ENCODE results near the gene ASTN1. TPM values are rescaled to one million over a fixed set of nuclear protein-coding genes. Genes with fewer than 3 reads are reported as not detected.

ASTN1 gene
- total and polyA plus RNA-seq, 9 of the 15 experiments (the other 6 are each of a cell fraction or from before 2014, with no cell fraction given): 0.05 to 0.22 (median 0.18) TPM

- TF ChIP-seq, protein P1, sequence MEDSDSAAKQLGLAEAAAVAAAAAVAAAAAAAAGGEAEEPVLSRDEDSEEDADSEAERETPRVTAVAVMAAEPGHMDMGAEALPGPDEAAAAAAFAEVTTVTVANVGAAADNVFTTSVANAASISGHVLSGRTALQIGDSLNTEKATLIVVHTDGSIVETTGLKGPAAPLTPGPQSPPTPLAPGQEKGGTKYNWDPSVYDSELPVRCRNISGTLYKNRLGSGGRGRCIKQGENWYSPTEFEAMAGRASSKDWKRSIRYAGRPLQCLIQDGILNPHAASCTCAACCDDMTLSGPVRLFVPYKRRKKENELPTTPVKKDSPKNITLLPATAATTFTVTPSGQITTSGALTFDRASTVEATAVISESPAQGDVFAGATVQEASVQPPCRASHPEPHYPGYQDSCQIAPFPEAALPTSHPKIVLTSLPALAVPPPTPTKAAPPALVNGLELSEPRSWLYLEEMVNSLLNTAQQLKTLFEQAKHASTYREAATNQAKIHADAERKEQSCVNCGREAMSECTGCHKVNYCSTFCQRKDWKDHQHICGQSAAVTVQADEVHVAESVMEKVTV (CRISPR knock-in tag; IDR thresholded peaks at IDR 0.05): no peak
- no peak for TF ChIP-seq EP300 (IDR thresholded peaks at IDR 0.05; ENCODE audit: low read length)
Measured at GRCh38 chr1:177010211-177010825, 154.2 kb downstream of the ASTN1 start (continued).

DNA sequence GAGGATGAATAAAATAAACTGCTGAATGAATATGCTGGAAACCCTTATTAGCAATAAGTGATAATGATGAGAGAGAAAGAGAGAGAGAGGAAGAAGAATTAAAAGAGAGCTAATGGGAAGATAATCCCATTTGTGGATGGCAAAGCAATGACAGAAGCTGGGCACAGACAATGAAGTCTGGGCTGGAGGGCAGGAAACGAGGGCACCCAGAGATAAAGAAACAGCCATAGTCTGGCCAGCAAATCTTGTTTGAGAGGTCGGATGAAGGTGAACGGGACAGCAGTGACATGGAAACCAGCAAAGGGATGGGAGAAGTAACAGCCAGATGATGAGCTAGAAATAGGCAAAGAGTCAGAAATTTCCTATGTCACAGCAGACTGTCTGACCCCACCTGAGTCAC is 155.9 kb downstream of the ASTN1 start:
- no peaks in the 10 kb centered on the region for H3K9me3 ChIP-seq (replicated peaks; ENCODE audit: control insufficient read depth, insufficient read depth, low read depth, low read length)
- intact Hi-C loops (cut with micrococcal nuclease) (no loop called here), in situ Hi-C loops (cut with MboI) (no loop called here)
- ATAC-seq (no peak), FAIRE-seq (no peak), DNase-seq (ENCODE audit: extremely low read depth in 1 of 4, low spot score in 3 of 4) (no peak)
- no peaks in the 10 kb centered on the region for H3K27me3 ChIP-seq (ENCODE audit: control insufficient read depth in 2 of 2, insufficient read depth in 2 of 2, low read length in 2 of 2)
- no peak overlapping the region for H3K27ac ChIP-seq (ENCODE audit: extremely low read depth, low read depth, low read length)
- ChIA-PET CTCF (ENCODE audit: low intra/inter-chr PET ratio) (no interaction called here), POLR2A (no interaction called here)
- H3K4me2 ChIP-seq (ENCODE audit: insufficient read depth, low read length): no peak overlapping the region
- H3K9ac ChIP-seq (ENCODE audit: insufficient read depth in 1 of 2, low read depth in 2 of 2, low read length in 2 of 2): no peak overlapping the region
- H3K36me3 ChIP-seq (ENCODE audit: control insufficient read depth, insufficient read depth, low read length): no peaks in the 10 kb centered on the region
- no peaks in the 10 kb centered on the region for H3K9me1 ChIP-seq (ENCODE audit: control insufficient read depth, insufficient read depth, low read length)
- no peaks in the 10 kb centered on the region for H4K20me1 ChIP-seq (replicated peaks; ENCODE audit: control insufficient read depth, insufficient read depth, low read length)
- BruUV-seq (replicated peaks): no TSS peak
- no peak overlapping the region for H2AFZ ChIP-seq (ENCODE audit: low read depth, low read length)
- WGBS (ENCODE audit: insufficient coverage, low coverage, missing lambda C conversion rate): 0% methylated on average over 3 of the region's 3 CpGs
- H3K79me2 ChIP-seq (ENCODE audit: control insufficient read depth, insufficient read depth, low read length): no peaks in the 10 kb centered on the region
- no peak overlapping the region for H3K4me3 ChIP-seq
- H3K4me1 ChIP-seq (replicated peaks in 1 of 2; ENCODE audit: control insufficient read depth in 2 of 2, insufficient read depth in 2 of 2, low read length in 2 of 2): no peaks in the 10 kb centered on the region
- TF ChIP-seq XRCC3 (IDR thresholded peaks at IDR 0.05): no peak
- TF ChIP-seq BRCA1 (IDR thresholded peaks at IDR 0.05): no peak
- no peak for TF ChIP-seq BRCA1 (CRISPR knock-in tag; IDR thresholded peaks at IDR 0.05)
- TF ChIP-seq NFE2 (IDR thresholded peaks at IDR 0.05; ENCODE audit: low read depth): no peak
- no peak for TF ChIP-seq SIN3A (IDR thresholded peaks at IDR 0.05; ENCODE audit: borderline replicate concordance in 2 of 2, control insufficient read depth in 1 of 2, low read depth in 2 of 2, low read length in 2 of 2)
- TF ChIP-seq, protein P1 (CRISPR knock-in tag; IDR thresholded peaks at IDR 0.05): no peak
- TF ChIP-seq FIP1L1 (IDR thresholded peaks at IDR 0.05; ENCODE audit: low read depth, low read length, poor library complexity, severe bottlenecking): no peak
- no peak for TF ChIP-seq POLR2B (IDR thresholded peaks at IDR 0.05; ENCODE audit: low read depth, partially characterized antibody)
- TF ChIP-seq ARID3B (CRISPR knock-in tag; IDR thresholded peaks at IDR 0.05; ENCODE audit: borderline replicate concordance): no peak
- no peak for TF ChIP-seq HOMEZ (CRISPR knock-in tag; IDR thresholded peaks at IDR 0.05)
- TF ChIP-seq SIRT6 (IDR thresholded peaks at IDR 0.05; ENCODE audit: low read depth, low read length): no peak
- no peak for TF ChIP-seq SRSF1 (IDR thresholded peaks at IDR 0.05; ENCODE audit: low read depth, low read length)
- TF ChIP-seq ZNF583 (CRISPR knock-in tag; IDR thresholded peaks at IDR 0.05): no peak

All from K562 (cell line).